Smooth muscle cell (in vitro differentiated cells): ENCODE results near the gene TPH1. TPM values are rescaled to one million over a fixed set of nuclear protein-coding genes. Genes with fewer than 3 reads are reported as not detected.

Source experiments
- DNase-seq: peaks from one replicate; lab custom pipeline; 2025; ENCODE audit not compliant: unreplicated experiment; lab: John Stamatoyannopoulos, UW
- H2AFZ ChIP-seq: fragments of 200-600 bp; sonication (generic); 2 replicates; pipeline ENCODE4 v1.6.0; 2016; ENCODE audit warnings: antibody characterized with exemption, low read depth, mild to moderate bottlenecking
- H3F3A ChIP-seq: fragments of 200-600 bp; sonication (generic); 2 replicates; pipeline ENCODE4 v1.6.0; 2017; ENCODE audit warnings: antibody characterized with exemption, low read depth
- H3K27ac ChIP-seq: fragments of 200-600 bp; sonication (generic); 2 replicates; pipeline ENCODE4 v1.5.1; 2016; ENCODE audit warnings: low read depth, mild to moderate bottlenecking
- H3K27me3 ChIP-seq: fragments of 200-600 bp; sonication (generic); 2 replicates; pipeline ENCODE4 v1.6.1; 2016; ENCODE audit warnings: low read depth, mild to moderate bottlenecking
- H3K36me3 ChIP-seq: fragments of 200-600 bp; sonication (generic); 2 replicates; pipeline ENCODE4 v1.5.1; 2016; ENCODE audit warnings: low read depth
- H3K4me1 ChIP-seq: fragments of 200-600 bp; sonication (generic); 2 replicates; pipeline ENCODE4 v1.5.1; 2016; ENCODE audit warnings: low read depth
- H3K4me2 ChIP-seq: fragments of 200-600 bp; sonication (generic); 2 replicates; pipeline ENCODE4 v1.6.0; 2016; ENCODE audit warnings: mild to moderate bottlenecking
- H3K4me3 ChIP-seq: fragments of 200-600 bp; sonication (generic); 2 replicates; pipeline ENCODE4 v1.5.1; 2016; ENCODE audit warnings: mild to moderate bottlenecking
- H3K79me2 ChIP-seq: fragments of 200-600 bp; sonication (generic); 2 replicates; pipeline ENCODE4 v1.6.0; 2016; ENCODE audit warnings: low read depth, mild to moderate bottlenecking
- H3K9ac ChIP-seq: fragments of 200-600 bp; sonication (generic); 2 replicates; pipeline ENCODE4 v1.6.0; 2016; ENCODE audit warnings: low read depth
- H3K9me3 ChIP-seq: fragments of 200-600 bp; sonication (generic); replicated peaks from 2 replicates; pipeline ENCODE4 v1.5.1; 2016; ENCODE audit warnings: low read depth
- H4K20me1 ChIP-seq: fragments of 200-600 bp; sonication (generic); 2 replicates; pipeline ENCODE4 v1.6.0; 2016; ENCODE audit warnings: low read depth
- WGBS: methylation state at CpG from one replicate; pipeline ENCODE4 v1.1.7; 2016; ENCODE audit warnings: low lambda C conversion rate; 5-methylcytosine and 5-hydroxymethylcytosine counted together
- polyA plus RNA-seq: library from polyadenylated mRNA; unstranded; fragments of >200 nt; fragmentation: Nextera tagmentation; extraction: Ambion mirVana; gene quantifications from 2 replicates; pipeline ENCODE4 v1.2.1, GENCODE V29; 2016
- total RNA-seq: library from RNA; depleted of rRNA; stranded (reverse); fragments of >200 nt; gene quantifications from 2 replicates; pipeline ENCODE4 v1.2.3, GENCODE V29; 2014
- TF ChIP-seq, protein P1 (sequence below): fragments of 200-600 bp; sonication (generic); IDR thresholded peaks from 2 replicates; pipeline ENCODE4 v1.5.1; 2017; ENCODE audit warnings: borderline replicate concordance, mild to moderate bottlenecking, antibody characterized with exemption; ENCODE audit not compliant: insufficient read depth, poor library complexity, severe bottlenecking

TPH1 gene
- total and polyA plus RNA-seq, 2 experiments from 2014 or later = 0.09 TPM; not detected in 1

DNA sequence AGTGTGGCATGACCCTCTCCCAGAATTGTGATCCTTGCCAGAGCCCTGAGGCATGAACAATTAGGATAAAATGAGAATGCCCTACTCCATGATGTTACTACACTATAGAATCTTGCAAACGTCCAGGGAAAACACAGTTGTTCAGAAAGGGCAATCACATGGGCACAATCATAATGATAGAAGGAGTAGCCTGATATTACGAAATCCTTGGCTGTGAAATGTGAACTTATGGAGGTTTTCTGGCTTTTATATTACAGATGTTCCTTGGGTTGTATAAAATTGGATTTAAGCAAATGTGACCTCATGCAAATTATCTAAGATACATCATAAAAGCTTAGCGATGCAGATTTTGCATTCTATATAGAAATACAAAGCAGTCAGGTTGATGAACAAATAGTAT is 29.4 kb upstream of the TPH1 start:
- H3K27ac ChIP-seq = no peak overlapping the region
- TF ChIP-seq, protein P1, sequence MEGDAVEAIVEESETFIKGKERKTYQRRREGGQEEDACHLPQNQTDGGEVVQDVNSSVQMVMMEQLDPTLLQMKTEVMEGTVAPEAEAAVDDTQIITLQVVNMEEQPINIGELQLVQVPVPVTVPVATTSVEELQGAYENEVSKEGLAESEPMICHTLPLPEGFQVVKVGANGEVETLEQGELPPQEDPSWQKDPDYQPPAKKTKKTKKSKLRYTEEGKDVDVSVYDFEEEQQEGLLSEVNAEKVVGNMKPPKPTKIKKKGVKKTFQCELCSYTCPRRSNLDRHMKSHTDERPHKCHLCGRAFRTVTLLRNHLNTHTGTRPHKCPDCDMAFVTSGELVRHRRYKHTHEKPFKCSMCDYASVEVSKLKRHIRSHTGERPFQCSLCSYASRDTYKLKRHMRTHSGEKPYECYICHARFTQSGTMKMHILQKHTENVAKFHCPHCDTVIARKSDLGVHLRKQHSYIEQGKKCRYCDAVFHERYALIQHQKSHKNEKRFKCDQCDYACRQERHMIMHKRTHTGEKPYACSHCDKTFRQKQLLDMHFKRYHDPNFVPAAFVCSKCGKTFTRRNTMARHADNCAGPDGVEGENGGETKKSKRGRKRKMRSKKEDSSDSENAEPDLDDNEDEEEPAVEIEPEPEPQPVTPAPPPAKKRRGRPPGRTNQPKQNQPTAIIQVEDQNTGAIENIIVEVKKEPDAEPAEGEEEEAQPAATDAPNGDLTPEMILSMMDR = no peak
- DNase-seq = no peak
- H4K20me1 ChIP-seq = no peaks in the 10 kb centered on the region
- WGBS = 93% methylated on average over 3 of the region's 3 CpGs
- no peak overlapping the region for H2AFZ ChIP-seq
- no peaks in the 10 kb centered on the region for H3K9me3 ChIP-seq
- peaks cover 5% of the 10 kb centered on the region for H3K36me3 ChIP-seq
- H3F3A ChIP-seq = no peaks in the 10 kb centered on the region
- no peaks in the 10 kb centered on the region for H3K79me2 ChIP-seq
- no peak overlapping the region for H3K4me3 ChIP-seq
- no peaks in the 10 kb centered on the region for H3K27me3 ChIP-seq
- no peak overlapping the region for H3K4me2 ChIP-seq
- H3K9ac ChIP-seq = no peak overlapping the region
- H3K4me1 ChIP-seq = no peaks in the 10 kb centered on the region

DNA sequence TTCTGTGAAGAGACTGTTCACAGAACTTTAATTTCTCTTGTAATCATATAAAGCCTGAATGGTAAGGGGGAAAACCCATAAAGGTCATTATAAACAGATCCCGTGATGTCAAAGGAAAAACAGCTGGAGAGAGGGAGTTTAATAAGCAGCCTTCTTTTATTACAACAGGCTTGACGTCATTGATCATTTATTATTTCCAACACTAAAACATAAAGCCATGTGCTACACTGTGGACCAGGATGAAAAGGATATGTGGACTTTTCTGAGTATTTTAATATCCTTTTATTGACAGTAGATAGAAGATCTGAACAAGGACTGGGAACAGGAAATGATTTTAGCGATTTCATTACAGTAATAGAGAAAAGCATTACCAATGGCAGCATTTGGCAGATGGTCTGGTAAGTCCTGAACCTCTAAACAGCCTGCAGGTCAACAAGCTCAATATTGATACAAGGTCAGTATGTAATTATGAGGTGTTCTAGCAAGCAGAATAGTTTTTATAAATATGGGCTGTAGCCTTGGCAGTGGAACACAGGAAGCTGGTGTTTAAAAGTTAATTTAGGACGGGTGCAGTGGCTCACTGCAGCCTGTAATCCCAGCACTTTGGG is 25.1 kb upstream of the TPH1 start:
- H4K20me1 ChIP-seq = no peaks in the 10 kb centered on the region
- no peak for DNase-seq
- H3K36me3 ChIP-seq = no peaks in the 10 kb centered on the region
- no peak overlapping the region for H3K9ac ChIP-seq
- no peaks in the 10 kb centered on the region for H3K9me3 ChIP-seq
- H3K4me3 ChIP-seq = no peak overlapping the region
- no peaks in the 10 kb centered on the region for H3K27me3 ChIP-seq
- H3K27ac ChIP-seq = no peak overlapping the region
- H2AFZ ChIP-seq = no peak overlapping the region
- H3K79me2 ChIP-seq = no peaks in the 10 kb centered on the region
- no peak overlapping the region for H3K4me2 ChIP-seq
- whole genome bisulfite sequencing = 90% methylated on average over 4 of the region's 4 CpGs
- TF ChIP-seq, protein P1 = no peak
- no peaks in the 10 kb centered on the region for H3F3A ChIP-seq
- no peaks in the 10 kb centered on the region for H3K4me1 ChIP-seq

DNA sequence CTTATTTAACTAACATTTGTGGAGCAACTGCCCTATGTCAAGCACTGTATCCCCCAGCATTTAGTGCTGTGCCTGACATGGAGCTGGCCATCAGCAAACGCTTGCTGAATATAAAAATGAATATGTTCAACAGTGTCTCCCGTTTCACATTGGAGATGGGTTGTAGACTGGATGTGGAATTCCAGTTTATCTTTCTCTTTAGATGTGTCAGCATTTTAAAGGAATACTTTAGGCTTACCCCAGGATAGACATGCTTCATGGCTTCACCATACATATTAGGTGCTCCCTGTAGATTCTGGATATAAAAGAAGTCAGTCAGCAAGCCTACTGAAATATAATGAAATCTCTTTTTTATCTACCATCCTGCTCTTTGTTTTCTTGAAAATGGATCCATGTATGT is 21.3 kb upstream of the TPH1 start:
- H3F3A ChIP-seq = no peaks in the 10 kb centered on the region
- H2AFZ ChIP-seq = no peak overlapping the region
- no peaks in the 10 kb centered on the region for H3K27me3 ChIP-seq
- no peak overlapping the region for H3K27ac ChIP-seq
- no peaks in the 10 kb centered on the region for H3K4me1 ChIP-seq
- TF ChIP-seq, protein P1 = no peak
- H3K9ac ChIP-seq = no peak overlapping the region
- H4K20me1 ChIP-seq = no peaks in the 10 kb centered on the region
- H3K4me3 ChIP-seq = no peak overlapping the region
- WGBS = 94% methylated on average over 2 of the region's 2 CpGs
- no peak overlapping the region for H3K4me2 ChIP-seq
- H3K9me3 ChIP-seq = no peaks in the 10 kb centered on the region
- H3K36me3 ChIP-seq = no peaks in the 10 kb centered on the region
- no peaks in the 10 kb centered on the region for H3K79me2 ChIP-seq
- no peak for DNase-seq

- Histone ChIP-seq H3K4me3 (no peak overlapping the region), H4K20me1 (no peaks in the 10 kb centered on the region), H3K4me2 (no peak overlapping the region), H3K27me3 (no peaks in the 10 kb centered on the region), H3K36me3 (no peaks in the 10 kb centered on the region), H3F3A (no peaks in the 10 kb centered on the region), H3K4me1 (no peaks in the 10 kb centered on the region), H2AFZ (no peak overlapping the region), H3K9me3 (no peaks in the 10 kb centered on the region), H3K9ac (no peak overlapping the region), H3K79me2 (no peaks in the 10 kb centered on the region), H3K27ac (no peak overlapping the region)
- TF ChIP-seq, protein P1 = no peak
- WGBS = 81% methylated on average over 2 of the region's 2 CpGs
- DNase-seq = no peak
Observed at GRCh38 chr11:18066626-18067025, 20.6 kb upstream of the TPH1 start.
